Thyroid gland (tissue), 4 donors: ENCODE measurements around the gene POLR1D. TPM values are rescaled to one million over a fixed set of nuclear protein-coding genes. Genes with fewer than 3 reads are reported as not detected.
A peak's percentile ranks its signal among the peaks of the same experiment; 100 is the strongest.

ENCODE experiments used
- DNase-seq, 2 donors: peaks; one replicate each; pipeline ENCODE4 v3.0.0-alpha.2; 2019
- H3K27ac ChIP-seq, 3 donors: fragments of 200-600 bp; sonication (generic); 1 replicate in 2 of 3; 2 replicates in 1 of 3; pipeline ENCODE4 v1.5.1; 2016 to 2019; ENCODE audit warnings: mild to moderate bottlenecking in 1 of 3, moderate library complexity in 1 of 3
- H3K27me3 ChIP-seq: fragments of 200-600 bp; sonication (generic); one replicate; pipeline ENCODE4 v1.5.1; 2019
- H3K36me3 ChIP-seq, 2 donors: fragments of 200-600 bp; sonication (generic); one replicate each; pipeline ENCODE4 v1.5.1; 2016 to 2019
- H3K4me1 ChIP-seq, 2 donors: fragments of 200-600 bp; sonication (generic); one replicate each; pipeline ENCODE4 v1.5.1; 2017 to 2019
- H3K4me3 ChIP-seq, 3 donors: fragments of 200-600 bp; sonication (generic); replicated peaks in 1 of 3; 1 replicate in 2 of 3; 2 replicates in 1 of 3; pipeline ENCODE4 v1.5.1; 2016; ENCODE audit warnings: mild to moderate bottlenecking in 1 of 3
- H3K9me3 ChIP-seq: fragments of 200-600 bp; sonication (generic); one replicate; pipeline ENCODE4 v1.5.1; 2017
- POLR2A ChIP-seq, 2 donors: fragments of 450-650 bp; IDR thresholded peaks; one replicate each; pipeline ENCODE4 v1.6.1; 2017; ENCODE audit warnings: antibody characterized with exemption in 2 of 2, mild to moderate bottlenecking in 2 of 2, moderate library complexity in 1 of 2
- WGBS, 2 donors: methylation state at CpG; one replicate each; pipeline ENCODE4 v1.1.5; 2017; 5-methylcytosine and 5-hydroxymethylcytosine counted together
- intact Hi-C: fragments of 100-400 bp; cut with DNase I; formaldehyde crosslinking; loops from one replicate; pipeline ENCODE4 v1.15.1; 2023
- total RNA-seq, 4 donors: library from RNA; depleted of rRNA; stranded (reverse); fragments of >200 nt; gene quantifications; one replicate each; pipeline ENCODE4 v1.2.3, GENCODE V29; 2016
- TF ChIP-seq, protein P1 (sequence below), 6 experiments: fragments of 200-600 bp in 3 of 6; fragments of 450-650 bp in 3 of 6; sonication (generic) in 3 of 6; IDR thresholded peaks; one replicate each; pipeline ENCODE4 v1.5.1; 2016 to 2019; ENCODE audit warnings: antibody characterized with exemption in 6 of 6, mild to moderate bottlenecking in 2 of 6, inconsistent platforms in 1 of 6, moderate library complexity in 1 of 6

POLR1D gene
- total RNA-seq, 4 donors from 2014 or later: 64.1 to 111 (median 87.0) TPM

DNA sequence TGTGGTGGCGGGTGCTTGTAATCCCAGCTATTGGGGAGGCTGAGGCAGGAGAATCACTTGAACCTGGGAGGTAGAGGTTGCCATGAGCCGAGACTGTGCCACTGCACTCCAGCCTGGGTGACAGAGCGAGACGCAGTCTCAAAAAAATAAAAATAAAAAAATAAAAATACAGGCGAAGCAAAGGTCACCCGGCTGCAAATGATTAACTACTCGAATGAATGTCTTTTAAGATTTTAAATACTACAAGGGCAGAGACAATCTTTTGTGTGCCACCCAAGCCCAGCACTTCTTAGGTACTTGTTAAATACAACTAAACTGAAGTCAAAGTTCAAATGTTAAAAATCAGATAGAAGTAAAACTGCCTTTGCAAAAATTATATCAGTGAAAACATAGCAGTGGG lies 8.1 kb upstream of the POLR1D start:
- TF ChIP-seq POLR2A (IDR thresholded peaks at IDR 0.05): no peak
- TF ChIP-seq, protein P1, sequence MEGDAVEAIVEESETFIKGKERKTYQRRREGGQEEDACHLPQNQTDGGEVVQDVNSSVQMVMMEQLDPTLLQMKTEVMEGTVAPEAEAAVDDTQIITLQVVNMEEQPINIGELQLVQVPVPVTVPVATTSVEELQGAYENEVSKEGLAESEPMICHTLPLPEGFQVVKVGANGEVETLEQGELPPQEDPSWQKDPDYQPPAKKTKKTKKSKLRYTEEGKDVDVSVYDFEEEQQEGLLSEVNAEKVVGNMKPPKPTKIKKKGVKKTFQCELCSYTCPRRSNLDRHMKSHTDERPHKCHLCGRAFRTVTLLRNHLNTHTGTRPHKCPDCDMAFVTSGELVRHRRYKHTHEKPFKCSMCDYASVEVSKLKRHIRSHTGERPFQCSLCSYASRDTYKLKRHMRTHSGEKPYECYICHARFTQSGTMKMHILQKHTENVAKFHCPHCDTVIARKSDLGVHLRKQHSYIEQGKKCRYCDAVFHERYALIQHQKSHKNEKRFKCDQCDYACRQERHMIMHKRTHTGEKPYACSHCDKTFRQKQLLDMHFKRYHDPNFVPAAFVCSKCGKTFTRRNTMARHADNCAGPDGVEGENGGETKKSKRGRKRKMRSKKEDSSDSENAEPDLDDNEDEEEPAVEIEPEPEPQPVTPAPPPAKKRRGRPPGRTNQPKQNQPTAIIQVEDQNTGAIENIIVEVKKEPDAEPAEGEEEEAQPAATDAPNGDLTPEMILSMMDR (IDR thresholded peaks at IDR 0.05): no peak
- Histone ChIP-seq H3K27me3 (no peaks in the 10 kb centered on the region), H3K9me3 (no peaks in the 10 kb centered on the region), H3K4me3 (no peak overlapping the region), H3K36me3 (no peaks in the 10 kb centered on the region), H3K27ac (no peak overlapping the region), H3K4me1 (peaks cover 14 to 18% of the 10 kb centered on the region in 2 donors)
- DNase-seq: no peak
- intact Hi-C loops: no loop called here
- WGBS, 2 donors: 90 to 96% methylated on average over 7 of the region's 7 CpGs

DNA sequence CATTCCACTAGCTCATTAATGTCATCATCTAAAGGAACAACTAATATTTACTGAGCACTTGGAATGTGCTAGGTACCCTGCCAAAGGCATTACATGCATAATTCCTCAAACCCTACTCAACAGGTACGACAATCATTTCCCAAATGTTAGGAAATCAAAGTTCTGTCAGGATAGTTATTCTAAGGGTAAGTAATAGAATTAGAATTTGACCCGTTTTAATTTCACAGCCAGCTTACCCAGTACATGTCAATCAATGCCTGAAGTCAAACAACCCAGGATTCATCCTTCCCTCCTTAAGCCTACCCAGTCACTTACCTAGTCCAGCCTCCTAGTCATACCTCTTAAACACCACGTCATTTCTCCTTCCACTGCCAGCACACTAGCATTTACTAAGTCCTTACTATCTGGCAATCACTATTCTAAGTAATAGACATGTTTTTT lies 3.8 kb upstream of the POLR1D start:
- intact Hi-C loops: no loop called here

DNA sequence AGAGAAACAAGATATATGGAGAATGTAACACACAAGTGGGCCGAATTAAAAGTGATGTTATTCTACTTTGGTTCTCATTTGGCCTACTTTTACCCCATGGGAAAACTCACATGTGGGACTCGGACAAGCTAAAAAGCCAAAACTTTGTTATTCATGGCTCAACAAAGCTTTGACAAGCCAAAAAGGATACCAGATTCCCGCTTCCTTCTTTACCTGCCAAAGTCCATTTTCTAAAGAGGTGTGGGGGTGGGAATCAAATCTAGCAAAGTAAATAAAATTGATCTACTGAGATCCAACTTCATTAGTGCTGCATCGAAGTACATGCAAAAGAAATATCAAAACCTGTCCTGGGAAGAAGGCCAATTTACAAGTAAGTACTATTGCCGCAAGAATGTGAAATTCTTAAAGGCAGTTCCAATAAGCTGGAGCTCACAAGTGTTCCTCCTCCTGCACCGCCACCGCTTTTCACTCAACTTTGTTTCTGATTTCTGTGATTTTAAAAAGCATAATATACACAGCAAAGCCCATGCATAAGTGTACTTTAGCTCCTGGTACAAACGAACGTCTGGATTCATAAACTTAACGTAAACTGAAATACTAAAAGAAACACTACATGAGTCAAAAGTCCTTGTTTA lies 2.5 kb upstream of the POLR1D start:
- peak; percentile 20 to 37 for DNase-seq
- H3K36me3 ChIP-seq: no peaks in the 10 kb centered on the region
- TF ChIP-seq POLR2A (IDR thresholded peaks at IDR 0.05): peak in 1 of 2 donors; percentile 59
- TF ChIP-seq, protein P1 (IDR thresholded peaks at IDR 0.05): no peak
- peak overlapping the region; percentile 89 to 98 (median 98) for H3K27ac ChIP-seq
- 13 to 18% methylated on average over 10 of the region's 10 CpGs for WGBS, 2 donors
- intact Hi-C loops: no loop called here
- no peaks in the 10 kb centered on the region for H3K9me3 ChIP-seq
- H3K4me3 ChIP-seq: peak overlapping the region; percentile 79 to 88 (median 84)
- H3K27me3 ChIP-seq: no peaks in the 10 kb centered on the region
- peaks cover 25 to 33% of the 10 kb centered on the region in 2 donors for H3K4me1 ChIP-seq

More for the DNA sequence above, 3.8 kb upstream of the POLR1D start:
- H3K4me3 ChIP-seq: no peak overlapping the region
- no peak for DNase-seq
- no peak for TF ChIP-seq POLR2A (IDR thresholded peaks at IDR 0.05)
- TF ChIP-seq, protein P1 (IDR thresholded peaks at IDR 0.05): no peak
- no peaks in the 10 kb centered on the region for H3K27me3 ChIP-seq
- H3K36me3 ChIP-seq: no peaks in the 10 kb centered on the region
- 83 to 92% methylated on average over 3 of the region's 3 CpGs for WGBS, 2 donors
- H3K9me3 ChIP-seq: no peaks in the 10 kb centered on the region
- peaks cover 25 to 27% of the 10 kb centered on the region in 2 donors for H3K4me1 ChIP-seq
- H3K27ac ChIP-seq: no peak overlapping the region

DNA sequence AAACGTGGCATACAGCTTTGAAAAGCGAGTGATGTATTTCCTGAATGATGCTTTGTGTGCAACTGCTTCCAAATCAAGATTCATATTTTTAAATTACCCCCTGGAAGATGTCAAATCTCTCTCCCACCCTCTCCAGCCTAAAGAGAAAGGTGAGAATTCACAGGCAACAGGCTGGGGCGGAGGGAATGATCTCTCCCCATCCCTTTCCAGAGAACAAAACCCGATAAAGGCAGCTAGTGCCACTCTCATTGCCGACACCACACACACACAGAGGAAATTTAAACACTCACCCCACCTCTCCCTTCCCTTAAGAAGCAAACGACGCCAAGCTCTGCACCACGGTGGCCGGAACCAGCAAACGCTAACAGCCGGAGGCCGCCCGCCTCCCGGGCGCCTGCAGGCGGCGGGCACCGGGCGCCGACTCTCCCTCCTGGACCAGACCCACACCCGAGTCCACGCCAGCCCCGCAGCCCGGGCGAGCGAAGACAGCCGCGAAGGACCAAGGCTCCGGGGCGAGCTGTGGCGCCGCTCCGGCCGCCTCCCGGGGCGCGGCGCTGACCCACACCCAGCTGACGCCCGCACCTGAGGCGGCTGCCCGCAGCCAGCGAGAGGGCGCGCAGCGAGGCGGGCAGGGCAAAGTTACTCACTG lies 1.8 kb upstream of the POLR1D start:
- 0 to 2% methylated on average over 24 to 30 of the region's 47 CpGs for whole genome bisulfite sequencing, 2 donors
- Histone ChIP-seq H3K36me3 (no peaks in the 10 kb centered on the region), H3K27ac (peak overlapping the region; percentile 89 to 98 (median 98)), H3K4me3 (peak overlapping the region; percentile 79 to 88 (median 84)), H3K4me1 (peaks cover 25 to 33% of the 10 kb centered on the region in 2 donors), H3K27me3 (no peaks in the 10 kb centered on the region), H3K9me3 (no peaks in the 10 kb centered on the region)
- TF ChIP-seq, protein P1 (IDR thresholded peaks at IDR 0.05): peak in 3 of 6 experiments; percentile 20 to 39 (median 39)
- no peak for TF ChIP-seq POLR2A (IDR thresholded peaks at IDR 0.05)
- intact Hi-C loops: loop anchor here (10.0 kb wide), 1 partner anchor 85 kb away; no protein-coding TSS in a partner anchor
- DNase-seq: peak; percentile 47 to 49
